GM20000 (cell line): ENCODE results near the gene CCDC85A.

Source experiments
- DNase-seq: peaks from one replicate; pipeline ENCODE4 v3.0.0; 2012; ENCODE audit warnings: low spot score
- CTCF ChIP-seq: IDR thresholded peaks from 2 replicates; pipeline ENCODE4 v1.5.1; 2012; ENCODE audit warnings: mild to moderate bottlenecking, control low read depth; ENCODE audit errors: extremely low read depth, missing control alignments

CCDC85A gene

GRCh38 chr2:56197816-56198215 is 14.0 kb downstream of the CCDC85A start:
- TF ChIP-seq CTCF: no peak
- DNase-seq: no peak

DNA sequence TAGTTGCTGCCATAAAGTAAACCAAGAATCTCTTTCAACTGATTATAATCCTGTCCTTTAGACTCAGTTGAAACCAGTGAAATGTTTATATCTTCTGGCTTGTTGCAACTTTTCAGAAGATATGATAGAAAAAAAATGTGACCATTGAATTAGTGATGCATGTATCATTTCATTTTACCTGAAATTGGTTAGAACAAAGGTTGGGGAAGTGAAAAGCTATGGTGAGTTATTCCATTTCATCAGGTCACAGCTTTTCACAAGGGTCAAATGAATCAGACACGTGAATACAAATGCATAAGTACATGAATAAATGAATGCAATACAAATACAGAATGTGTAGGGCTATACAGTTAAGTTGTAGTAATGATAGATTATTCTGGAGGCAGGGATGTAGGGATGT is 15.1 kb downstream of the CCDC85A start:
- DNase-seq: no peak
- no peak for TF ChIP-seq CTCF

DNA sequence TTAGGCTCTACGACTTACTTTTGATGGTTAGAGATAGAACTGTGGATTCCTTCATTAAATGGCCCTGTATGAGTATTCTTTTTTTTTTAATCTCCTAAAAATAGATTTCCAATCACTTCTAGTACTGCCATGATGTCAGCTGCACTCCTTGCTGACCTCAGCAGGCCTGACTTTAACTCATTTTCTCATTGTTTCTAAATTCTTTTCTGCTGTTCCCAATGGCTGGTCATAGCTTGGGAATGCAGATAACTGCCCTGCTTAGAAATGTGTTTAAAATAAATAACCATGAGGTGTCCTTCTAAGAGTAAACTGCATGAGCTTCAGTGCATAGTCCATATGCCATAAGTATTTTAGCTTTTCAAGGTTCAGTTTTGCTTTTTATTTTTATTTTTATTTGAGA is 15.7 kb downstream of the CCDC85A start:
- no peak for TF ChIP-seq CTCF
- DNase-seq: no peak

DNA sequence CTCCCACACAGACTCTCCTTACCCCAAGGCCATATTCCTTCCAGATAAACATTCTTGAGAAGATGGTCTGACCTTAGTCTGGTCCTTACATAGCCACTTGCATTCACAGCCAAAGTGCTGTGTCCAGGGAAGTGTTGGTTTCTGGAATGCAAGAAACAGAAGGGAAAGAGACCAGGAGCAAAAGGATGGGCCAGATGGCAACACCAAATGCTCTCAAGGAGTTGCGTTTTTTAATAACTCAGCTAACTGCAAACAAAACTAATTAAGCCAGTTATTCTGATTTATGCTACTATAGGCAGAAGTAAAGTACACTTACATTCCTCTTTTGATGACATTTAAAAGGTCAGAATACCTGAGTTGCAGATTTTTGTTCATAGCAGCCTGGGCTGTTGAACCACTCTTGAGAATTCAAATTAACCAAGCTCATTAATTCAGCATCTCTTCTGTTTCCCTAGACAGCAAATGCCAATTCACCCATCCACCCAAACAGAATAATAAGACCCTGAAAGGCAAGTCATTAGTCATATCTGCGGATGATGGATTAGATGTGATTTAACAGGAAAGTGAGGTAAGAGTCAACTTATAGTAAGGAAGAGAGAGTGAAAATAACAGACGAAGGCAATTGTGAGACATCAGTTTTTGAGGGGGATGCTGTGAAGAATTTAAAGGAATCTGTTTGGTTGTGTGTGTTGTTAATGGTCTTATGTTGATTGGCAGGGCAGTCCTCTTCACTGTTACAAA is 18.8 kb downstream of the CCDC85A start:
- no peak for DNase-seq
- TF ChIP-seq CTCF: no peak

DNA sequence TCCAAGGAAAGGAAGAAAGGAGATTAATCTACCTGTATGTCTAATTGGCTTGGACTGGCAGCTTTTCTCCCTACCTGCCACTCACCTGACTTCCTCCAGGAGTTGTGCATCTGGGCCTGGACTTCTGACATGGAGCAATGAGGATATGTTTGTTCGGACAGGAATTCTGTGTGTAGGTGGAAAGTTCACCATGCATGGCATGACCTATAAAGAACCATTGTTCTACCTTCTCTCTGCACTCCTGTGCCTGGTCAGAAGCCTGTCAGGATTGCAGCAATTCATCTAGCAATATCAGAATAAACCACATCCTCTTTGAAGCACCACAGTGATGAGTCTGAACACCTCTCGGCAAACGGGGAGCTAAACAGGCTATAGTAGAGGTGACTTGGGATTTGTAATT is 20.8 kb downstream of the CCDC85A start:
- TF ChIP-seq CTCF: no peak
- DNase-seq: no peak

- no peak for TF ChIP-seq CTCF
- no peak for DNase-seq
These were observed 22.5 kb downstream of the CCDC85A start for GRCh38 chr2:56206250-56206649.

- DNase-seq: no peak
- TF ChIP-seq CTCF: no peak
These were observed 24.0 kb downstream of the CCDC85A start for GRCh38 chr2:56207760-56208159.
